Superior temporal gyrus (tissue), 1 donor: Measurements from ENCODE around the gene IMPDH1.

ENCODE experiments used
- DNase-seq: peaks from one replicate; pipeline ENCODE4 v3.0.0-alpha.2; 2016; ENCODE audit errors: extremely low spot score

The IMPDH1 gene

DNA sequence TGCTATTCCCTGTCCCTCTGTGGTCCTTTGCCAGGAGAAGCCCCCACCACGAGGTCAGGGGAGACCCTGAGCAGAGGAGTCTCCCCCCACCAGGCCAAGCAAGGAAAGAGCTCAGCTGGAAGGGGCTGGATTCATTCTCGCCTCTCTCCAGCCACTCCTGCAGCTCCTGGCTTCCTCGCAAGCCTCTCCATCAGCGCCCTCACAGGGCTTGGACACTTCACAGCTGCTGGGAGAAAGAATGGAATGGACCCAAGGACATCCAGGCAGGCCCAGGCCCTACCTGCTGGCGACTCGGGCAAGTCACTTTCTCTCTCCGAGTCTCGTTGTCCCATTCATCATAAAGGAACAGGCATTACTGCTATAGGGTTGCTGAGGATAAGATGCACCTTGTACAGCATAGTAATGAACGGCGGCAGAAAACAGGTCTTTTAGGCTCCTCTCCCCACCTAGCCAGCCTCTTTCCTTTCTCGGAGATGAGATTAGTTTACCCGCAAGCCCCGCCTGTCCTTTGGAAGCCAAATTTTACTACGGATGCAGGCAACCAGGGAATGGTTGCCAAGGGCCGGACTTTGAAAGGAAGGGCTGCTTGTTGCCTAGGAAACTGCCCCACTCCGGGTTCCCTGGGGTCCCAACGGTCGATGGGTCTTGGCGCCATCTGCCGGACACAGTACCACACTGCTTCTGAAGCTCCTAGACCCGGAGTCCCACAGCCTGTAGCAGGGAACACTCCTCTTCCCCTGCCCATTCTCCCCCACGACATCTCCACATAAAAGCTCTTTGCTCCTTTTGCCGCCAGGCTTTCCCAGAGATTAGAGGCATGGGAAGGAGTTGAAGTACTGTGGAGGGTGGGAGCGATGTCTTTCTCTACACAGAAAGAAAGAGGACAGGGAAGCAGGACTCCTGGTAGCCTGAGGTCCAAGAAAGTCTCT lies 22.3 kb downstream of the IMPDH1 start:
- peak; percentile 89 for DNase-seq

DNA sequence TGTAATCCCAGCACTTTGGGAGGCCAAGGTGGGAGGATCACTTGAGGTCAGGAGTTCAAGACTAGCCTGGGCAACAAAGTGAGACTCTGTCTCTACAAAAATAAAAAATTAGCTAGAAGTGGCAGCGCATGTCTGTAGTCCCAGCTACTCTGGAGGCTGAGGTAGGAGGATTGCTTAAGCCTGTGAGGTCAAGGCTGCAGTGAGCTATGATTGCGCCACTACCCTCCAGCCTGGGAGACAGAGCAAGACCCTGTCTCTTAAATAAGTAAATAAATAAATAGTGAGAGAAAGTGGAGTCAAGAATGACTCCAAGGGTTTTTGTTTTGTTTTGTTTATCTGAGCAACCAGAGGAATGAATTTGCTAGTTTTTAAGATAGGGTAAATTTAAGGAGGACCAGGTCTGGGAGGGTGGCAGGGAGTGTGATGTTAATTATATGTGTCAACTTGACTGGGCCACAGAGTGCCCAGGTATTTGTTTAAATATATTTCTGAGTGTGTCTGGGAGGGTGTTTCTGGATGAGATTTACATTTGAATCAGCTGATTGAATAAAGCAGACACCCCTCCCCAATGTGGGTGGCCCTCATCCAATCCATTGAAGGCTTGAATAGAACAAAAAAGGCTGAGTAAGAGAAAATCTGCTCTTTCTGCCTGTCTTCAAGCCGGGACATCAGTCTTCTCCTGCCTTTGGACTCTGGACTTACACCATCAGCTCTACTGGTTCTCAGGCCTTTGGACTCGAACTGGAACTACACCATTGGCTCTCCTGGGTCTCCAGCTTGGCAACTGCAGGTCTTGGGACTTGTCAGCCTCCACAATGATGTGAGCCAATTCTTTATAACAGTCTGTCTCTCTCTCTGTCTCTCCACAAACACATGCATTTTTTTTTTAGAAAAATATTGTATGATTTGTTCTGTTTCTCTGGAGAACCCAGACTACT lies 23.5 kb downstream of the IMPDH1 start:
- no peak for DNase-seq

DNA sequence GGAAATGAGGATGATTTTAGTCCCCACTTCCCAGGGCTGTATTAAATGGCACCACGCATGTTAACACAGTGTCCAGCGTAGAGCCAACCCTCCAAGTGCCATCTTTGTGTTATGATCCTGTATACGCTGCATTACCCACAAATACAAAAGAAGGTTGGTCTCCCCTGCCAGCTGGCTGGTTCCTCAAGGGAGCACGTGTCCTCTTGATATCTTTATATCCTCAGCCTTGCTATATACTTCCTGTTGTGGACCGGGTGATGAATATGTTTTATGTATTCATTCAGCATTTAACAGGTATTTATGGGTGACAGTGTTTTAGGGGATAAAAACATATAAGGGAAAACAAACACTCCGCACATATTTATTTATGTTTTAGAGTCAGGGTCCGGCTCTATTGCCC lies 25.1 kb downstream of the IMPDH1 start:
- DNase-seq, result no peak

DNA sequence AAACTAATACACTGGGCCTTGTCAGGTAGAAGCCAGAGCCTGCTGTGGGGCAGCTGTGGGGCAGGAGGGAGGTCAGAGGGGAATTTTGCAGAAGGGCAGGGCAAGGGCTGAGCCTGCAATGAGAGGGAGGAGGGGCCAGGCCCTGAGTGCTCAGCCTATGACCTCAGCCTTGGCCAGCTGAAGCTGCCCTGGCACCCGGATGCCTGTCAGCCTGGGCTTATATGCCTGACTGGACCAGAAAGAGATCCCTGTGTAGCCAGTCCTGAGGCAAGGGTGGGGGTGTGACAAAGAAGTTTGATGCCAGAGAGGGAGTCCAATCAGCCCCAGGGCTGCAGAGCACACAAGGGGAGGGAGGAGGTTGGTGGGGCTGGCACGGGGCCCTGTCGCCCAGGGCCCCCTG lies 26.0 kb downstream of the IMPDH1 start:
- no peak for DNase-seq

DNA sequence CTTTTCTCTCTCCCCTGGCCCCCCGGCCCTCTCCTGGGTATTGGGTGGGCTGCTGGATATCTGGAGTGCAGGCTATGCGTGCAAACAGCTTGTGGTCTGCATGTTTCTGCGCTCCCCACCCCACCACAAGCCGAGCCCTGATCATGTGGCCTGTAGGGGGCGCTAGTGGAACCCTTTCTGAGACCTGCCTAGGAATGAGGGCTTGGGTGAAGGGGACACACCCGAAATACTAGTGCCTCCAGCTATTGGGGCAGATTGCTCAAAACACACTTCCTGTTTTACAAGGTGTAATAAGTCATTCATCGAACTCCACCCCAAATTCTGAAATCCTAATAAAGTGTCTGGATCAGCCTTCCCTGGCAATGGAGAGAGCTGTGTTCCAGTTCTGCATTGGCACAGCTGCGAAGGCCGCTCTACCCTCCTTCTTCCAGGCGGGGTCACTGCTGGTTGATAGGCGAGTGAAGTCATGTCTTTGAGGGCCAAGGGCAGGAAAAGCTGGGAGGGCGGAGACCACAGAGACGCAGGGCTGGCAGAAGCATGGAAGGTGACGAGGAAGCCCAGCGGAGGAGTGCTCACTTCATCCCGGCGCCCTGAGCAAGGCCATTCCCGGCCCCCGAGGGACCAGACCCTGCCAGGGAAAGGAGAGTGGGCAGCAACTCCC lies 28.5 kb downstream of the IMPDH1 start:
- no peak for DNase-seq

DNA sequence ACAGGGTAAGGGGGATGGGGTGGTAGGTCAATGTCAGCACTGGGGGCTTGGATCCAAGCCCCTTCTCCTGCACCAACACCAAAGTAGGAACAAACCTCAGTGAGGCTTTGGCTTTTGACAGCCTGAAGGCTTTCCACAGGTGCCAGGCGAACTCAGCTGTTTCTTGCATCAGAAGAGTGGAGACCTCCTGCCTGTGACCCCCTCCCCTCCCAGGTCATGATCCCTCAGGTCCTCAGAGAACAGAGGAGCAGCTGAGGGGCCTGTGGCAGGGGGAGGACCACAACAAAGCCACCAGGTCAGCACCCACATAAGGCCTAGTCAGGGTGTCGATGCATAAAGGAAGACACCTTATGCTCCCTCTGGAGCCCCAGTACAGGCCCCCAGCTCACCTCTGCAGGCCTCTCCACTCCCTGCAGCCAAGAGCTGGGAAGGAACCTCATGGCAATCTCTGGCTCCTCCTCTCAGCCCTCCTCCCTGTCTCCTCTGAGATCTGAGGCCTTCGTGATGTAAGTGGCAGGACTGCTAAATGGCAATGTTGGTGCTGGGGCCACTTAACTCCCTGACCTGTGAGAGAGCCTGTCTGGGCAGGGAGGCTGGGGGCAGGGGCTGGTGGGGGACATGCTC lies 29.2 kb downstream of the IMPDH1 start:
- DNase-seq, result no peak

DNA sequence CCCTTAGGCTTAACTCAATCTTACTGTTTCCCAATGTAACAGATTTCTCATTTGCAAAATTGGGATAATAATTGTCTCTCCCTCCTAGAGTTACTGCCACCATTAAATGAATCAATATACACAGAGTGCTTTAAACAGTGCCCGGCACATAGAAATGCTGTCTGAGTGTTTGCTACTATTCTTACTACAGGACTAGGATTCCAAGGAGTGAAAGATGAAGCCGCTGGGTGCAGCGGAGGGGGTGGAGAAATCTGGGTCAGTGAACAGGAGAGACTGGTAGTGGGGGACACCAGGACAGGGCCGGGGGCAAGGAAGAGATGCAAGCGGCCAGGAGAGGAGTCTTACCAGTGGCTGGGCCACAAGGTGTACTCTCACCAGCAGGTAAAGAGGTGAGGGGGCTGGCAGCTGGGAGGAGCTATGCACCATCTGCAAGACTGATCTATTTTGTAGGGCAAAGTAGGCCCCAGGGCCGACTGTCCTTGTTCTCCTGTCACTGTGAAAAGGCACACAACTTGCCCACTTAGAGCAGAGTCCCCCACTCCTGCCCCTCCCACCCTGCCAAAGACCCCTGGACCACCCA lies 29.8 kb downstream of the IMPDH1 start:
- DNase-seq, result no peak

DNA sequence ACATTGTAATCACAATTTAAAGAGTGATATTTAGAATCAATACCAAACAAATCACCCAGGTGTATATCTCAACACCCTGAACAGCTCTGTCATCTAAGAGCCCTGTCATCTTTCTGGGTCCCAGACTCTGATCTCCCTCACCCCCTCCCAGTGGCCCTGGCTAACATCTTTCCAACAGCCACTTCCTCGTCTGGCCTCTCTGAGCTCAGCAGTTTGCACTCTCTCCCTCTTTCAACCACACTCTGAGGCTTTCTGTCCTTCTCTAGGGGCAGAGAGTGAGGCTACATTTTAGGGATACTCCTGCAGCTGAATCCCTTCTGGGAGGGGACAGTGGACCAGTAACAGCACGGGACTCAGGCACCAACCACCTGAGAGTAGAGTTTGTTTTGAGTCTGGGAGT lies 31.1 kb downstream of the IMPDH1 start:
- no peak for DNase-seq

DNA sequence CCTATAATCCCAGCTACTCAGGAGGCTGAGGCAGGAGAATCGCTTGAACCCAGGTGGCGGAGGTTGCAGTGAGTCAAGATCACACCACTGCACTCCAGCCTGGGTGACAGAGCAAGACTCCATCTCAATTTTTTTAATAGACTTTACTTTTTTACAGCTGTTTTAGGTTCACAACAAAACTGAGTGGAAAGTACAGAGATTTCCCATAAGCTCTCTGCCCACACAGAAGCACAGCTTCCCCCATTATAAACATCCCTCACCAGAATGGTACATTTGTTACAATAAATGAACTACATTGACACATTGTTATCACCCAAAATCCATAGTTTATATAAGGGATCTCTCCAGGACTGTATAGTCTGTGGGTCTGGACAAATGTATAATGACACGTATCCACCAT lies 33.7 kb downstream of the IMPDH1 start:
- DNase-seq, result no peak

DNA sequence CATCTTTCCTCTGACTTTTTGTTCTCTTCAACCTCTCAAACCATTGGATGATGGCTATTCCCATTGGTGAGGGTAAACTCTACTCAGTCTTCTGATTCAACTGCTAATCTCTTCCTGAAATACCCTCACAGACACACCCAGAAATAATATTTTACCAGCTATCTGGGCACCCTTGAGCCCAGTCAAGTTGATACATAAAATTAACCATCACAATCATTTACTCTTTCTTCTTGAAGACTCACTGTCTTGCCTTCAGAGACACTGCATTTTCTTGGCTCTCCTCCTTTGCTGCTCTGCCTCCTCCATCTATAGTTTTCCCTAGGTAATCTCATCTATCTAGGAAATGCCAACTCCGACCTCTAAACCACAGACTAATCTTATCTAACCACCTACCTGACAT lies 35.7 kb downstream of the IMPDH1 start:
- DNase-seq, result no peak

DNA sequence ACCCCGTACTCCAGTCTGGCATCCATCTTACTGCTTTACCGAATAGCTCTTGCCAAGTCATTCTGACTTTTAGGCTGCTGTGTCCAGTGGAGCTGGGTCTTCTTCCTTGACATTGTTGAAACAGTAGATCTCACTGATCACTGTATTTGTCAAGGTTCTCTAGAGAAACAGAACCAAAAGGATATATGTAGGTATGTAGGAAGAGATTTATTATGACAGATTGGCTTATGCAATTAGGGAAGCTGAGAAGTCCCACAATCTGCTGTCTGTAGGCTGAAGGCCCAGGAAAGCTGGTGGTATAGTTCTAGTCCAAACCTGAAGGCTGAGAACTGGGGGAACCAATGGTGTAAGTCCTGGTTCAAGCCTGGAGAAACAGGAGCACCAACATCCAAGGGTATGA lies 36.2 kb downstream of the IMPDH1 start:
- no peak for DNase-seq

DNA sequence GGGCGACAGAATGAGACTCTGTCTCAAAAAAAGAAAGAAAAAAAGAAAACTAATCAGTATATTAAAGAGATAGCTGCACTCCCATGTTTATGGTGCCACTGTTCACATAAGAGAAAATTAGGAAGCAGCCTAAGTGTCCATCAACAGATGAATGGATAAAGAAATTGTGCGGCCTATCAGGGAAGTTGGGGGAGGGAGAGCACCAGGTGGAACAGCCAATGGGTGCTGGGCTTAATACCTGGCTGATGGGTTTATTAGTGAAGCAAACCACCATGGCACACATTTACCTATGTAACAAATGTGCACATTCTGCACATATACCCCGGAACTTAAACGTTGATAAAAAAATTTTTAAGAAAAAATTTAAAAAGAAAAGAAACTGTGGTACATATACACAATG lies 39.3 kb downstream of the IMPDH1 start:
- no peak for DNase-seq

DNA sequence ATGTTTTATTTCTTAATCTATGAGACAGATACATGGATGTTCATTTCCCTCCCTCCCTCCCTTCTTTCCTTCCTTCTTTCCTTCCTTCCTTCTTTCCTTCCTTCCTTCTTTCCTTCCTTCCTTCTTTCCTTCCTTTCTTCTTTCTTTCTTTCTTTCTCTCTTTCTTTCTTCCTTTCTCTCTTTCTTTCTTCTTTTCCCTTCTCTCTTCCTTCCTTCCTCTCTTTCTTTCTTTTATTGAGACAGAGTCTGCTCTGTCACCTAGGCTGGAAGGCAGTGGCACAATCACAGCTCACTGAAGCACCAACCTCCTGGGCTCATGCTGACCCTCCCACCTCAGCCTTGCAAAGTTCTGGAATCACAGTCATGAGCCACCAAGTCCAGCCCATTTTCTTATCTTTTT lies 42.8 kb downstream of the IMPDH1 start:
- no peak for DNase-seq

DNA sequence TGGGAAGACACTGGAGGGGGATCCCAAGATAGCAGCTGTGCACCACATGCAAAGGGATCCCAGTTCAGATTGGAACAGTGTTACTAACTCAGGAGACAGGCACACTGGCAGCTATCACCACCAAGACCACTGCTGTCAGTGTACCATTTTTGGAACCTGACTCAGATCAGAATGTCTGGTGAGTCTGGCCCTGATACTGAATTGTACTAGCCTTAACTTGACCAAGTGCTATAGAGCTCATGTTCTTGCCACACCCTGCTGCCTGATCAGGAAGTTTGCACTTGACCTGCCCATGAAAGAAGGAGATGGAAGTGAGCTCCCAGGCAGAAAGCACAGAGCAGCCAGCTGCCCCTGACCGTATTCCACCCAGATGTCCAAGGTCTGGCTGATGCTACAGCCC lies 43.5 kb downstream of the IMPDH1 start:
- no peak for DNase-seq

DNA sequence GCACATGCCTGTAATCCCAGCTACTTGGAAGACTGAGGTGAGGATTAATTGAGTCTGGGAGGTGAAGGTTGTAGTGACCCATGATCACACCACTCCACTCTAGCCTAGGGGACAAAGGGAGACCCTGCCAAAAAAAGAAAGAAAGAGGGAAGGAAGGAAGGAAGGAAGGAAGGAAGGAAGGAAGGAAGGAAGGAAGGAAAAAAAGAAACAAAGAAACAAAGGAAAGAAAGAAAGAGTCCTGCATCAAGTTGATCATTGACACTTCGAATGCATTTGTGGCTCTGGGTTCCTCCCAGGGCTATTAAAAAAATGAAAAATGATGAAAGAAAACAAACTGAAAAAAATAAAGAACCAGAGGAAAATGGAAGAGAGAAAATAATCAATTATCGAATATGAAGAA lies 44.4 kb downstream of the IMPDH1 start:
- DNase-seq, result no peak

DNA sequence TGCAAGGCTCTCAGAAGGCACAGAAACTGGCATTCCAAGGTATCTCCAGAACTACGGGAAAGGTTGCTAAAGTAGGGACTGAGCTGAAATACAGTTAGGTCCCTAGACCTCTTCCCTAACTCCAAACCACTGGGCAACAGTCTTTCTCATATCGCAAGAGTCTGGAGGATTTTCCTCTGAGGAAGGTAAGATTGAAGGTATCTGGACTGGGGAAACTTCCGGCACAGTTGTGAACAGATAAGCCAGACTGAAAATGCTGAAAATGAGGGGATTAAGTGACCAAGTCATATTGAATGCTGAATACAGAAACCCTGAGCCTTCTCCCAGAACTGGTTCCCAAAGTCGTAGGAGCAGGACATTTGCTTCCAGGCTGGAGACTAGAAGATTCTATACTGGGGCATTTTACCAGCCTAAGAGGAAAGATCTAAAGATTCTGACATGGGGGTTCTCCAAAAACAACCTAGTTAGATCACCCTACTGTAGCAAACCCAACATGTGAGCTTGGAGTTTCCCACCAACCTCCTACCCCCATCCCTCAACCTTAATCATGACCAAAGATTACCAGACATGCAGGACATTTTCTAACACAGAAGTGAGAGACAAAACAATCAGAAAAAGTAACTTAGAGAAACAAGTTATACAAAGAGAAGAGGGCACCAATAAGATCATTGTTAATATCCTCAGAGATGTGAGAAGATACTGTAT lies 45.5 kb downstream of the IMPDH1 start:
- no peak for DNase-seq

DNA sequence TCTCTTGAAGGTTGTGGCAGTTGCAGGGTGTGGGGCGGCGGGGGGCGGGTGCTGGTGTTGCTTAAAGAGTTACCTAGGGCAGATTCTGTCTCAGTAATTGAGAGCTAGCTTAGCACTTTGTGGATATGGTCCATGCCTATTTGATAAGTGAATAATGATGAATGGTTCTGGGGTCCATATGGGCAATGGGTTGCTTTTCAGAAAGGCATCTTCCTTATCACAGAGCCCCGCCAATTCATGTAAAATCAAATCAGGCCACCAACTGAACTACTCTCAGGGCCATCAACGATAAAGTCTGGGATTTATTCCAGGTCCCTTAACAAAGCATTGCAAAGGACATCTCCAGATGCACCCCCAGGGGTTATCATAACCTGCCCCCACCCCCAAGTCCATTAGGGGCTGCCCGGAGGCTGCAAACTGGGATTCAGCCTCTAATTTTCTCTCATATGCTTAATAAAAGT lies 46.5 kb downstream of the IMPDH1 start:
- no peak for DNase-seq

DNA sequence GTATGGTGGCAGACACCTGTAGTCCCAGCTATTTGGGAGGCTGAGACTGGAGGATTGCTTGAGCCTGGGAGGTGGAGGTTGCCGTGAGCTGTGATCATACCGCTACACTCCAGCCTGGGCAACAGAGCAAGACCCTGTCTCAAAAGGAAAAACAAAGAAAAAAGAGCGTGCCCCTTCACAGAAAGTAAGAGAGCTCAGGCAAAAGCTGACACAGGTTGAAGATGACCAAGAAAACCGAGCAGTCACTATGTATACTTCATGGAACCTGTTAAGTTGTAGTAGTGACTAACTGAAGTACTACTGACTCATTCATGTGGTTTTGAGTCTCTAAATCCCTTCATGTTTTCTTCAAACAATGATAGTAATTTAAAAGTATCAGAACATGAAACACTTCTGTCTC lies 47.1 kb downstream of the IMPDH1 start:
- no peak for DNase-seq

DNA sequence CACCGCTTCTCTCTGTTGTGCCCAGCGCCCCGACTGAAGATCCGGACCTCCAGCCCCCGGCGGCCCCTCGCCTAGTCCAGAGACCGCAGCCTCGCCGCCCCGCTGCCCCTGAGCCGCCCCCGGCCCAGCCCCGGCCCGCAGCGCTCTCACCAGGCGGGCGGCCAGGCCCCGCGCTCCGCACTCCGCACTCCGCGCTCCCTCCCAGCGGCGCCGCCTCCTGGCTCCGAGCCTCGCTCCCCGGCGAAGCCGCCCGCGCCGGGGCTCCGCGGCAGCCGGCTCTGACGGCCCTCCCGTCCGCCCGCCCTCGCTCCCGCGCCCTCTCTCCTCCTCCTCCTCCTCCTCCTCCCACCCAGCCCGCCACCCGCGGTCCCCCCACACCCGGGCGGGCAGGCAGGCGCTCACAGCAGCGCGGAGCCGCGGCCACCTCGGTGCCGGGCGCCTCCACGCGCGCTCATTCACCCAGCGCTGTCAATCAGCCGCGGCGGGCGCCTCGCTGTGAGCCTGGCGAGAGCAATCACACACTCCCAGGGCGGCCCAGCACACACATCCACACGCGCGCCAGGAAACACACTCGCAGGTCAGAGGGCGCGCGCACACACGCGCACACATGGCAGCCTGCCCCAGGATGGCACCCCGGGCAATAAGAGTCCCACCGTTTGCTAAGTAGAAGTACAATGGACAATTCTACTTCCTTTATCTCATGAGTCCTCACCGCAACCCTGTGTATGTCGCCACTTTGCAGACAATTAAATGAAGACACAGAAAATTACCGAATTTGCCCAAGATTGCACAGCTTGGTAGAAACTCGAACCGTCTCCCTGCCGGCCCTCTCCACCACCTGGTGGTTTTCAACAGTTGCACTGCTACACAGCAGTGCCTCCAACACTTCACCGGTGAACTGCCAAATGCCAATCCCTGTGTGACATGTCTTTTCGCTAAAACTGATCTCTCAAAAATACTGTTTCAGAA lies 48.1 kb downstream of the IMPDH1 start, which contains the start of gene PRRT4:
PRRT4 (minus strand) TSS at position 280 of the 969 bp plus-strand sequence.
- peak; percentile 16 for DNase-seq
